Kidney (tissue), 14 donors: ENCODE measurements around the gene AKAP13. TPM values are rescaled to one million over a fixed set of nuclear protein-coding genes. Genes with fewer than 3 reads are reported as not detected.

ENCODE experiments used
- DNase-seq, 5 donors: peaks; one replicate each; pipeline ENCODE4 v3.0.0-alpha.2; 2013 to 2020
- FAIRE-seq: peaks from 2 replicates; lab custom pipeline; 2012; peaks lifted over from hg19 to GRCh38; lab: Jason Lieb, UNC
- H3K27ac ChIP-seq, 2 donors: one replicate each; pipeline ENCODE4 v1.7.0; 2013; ENCODE audit warnings: low read depth in 2 of 2, low read length in 2 of 2, inconsistent platforms in 1 of 2
- H3K27me3 ChIP-seq: one replicate; pipeline ENCODE4 v1.7.1; 2013; ENCODE audit warnings: low read length, inconsistent platforms; ENCODE audit not compliant: control insufficient read depth, insufficient read depth
- H3K36me3 ChIP-seq, 3 donors: one replicate each; pipeline versions ENCODE4 v1.7.0 to v1.7.1; 2013; ENCODE audit warnings: low read length in 3 of 3, control low read depth in 1 of 3, inconsistent platforms in 1 of 3; ENCODE audit not compliant: insufficient read depth in 3 of 3, control insufficient read depth in 2 of 3
- H3K4me1 ChIP-seq, 3 donors: one replicate each; pipeline versions ENCODE4 v1.7.0 to v1.7.1; 2013; ENCODE audit warnings: low read length in 3 of 3, inconsistent platforms in 1 of 3, low read depth in 1 of 3; ENCODE audit not compliant: control insufficient read depth in 2 of 3, insufficient read depth in 2 of 3
- H3K4me3 ChIP-seq, 3 donors: one replicate each; pipeline versions ENCODE4 v1.7.0 to v1.8.1; 2013; ENCODE audit warnings: low read length in 3 of 3, control low read depth in 1 of 3, inconsistent platforms in 1 of 3
- H3K9ac ChIP-seq, 3 donors: one replicate each; pipeline versions ENCODE4 v1.7.0 to v1.7.1; 2013; ENCODE audit warnings: low read length in 3 of 3, control low read depth in 1 of 3, inconsistent platforms in 1 of 3
- H3K9me3 ChIP-seq, 3 donors: one replicate each; pipeline versions ENCODE4 v1.7.0 to v1.7.1; 2013; ENCODE audit warnings: low read length in 3 of 3, control low read depth in 1 of 3, inconsistent platforms in 1 of 3; ENCODE audit not compliant: control insufficient read depth in 2 of 3, insufficient read depth in 1 of 3
- CTCF ChIP-seq: IDR thresholded peaks from 3 replicates; pipeline ENCODE4 v1.5.1; 2012; ENCODE audit warnings: mild to moderate bottlenecking, moderate library complexity, borderline replicate concordance; ENCODE audit not compliant: insufficient read depth; ENCODE audit errors: extremely low read depth
- intact Hi-C: fragments of 100-400 bp; cut with DNase I; formaldehyde crosslinking; loops from one replicate; pipeline ENCODE4 v1.11.1; 2022
- polyA plus RNA-seq: library from polyadenylated mRNA; stranded (reverse); fragments of 350-450 nt; fragmentation: Illumina TruSeq; extraction: RNeasy Lipid Tissue Mini Kit (QIAGEN cat#74804); gene quantifications from one replicate; pipeline ENCODE4 v1.2.3, GENCODE V29; 2014; ENCODE audit warnings: low read depth, low replicate concordance; ENCODE audit not compliant: insufficient read depth
- total RNA-seq: library from RNA; stranded (reverse); fragmentation: NEBNext Ultra II Directional; extraction: Animal tissue kit (Norgen Biotek cat#: 25700); gene quantifications from one replicate; pipeline ENCODE4 v1.2.1, GENCODE V29; 2021
- donor health status: control.
- donor health status: control.
- donor health status: control.
- donor health status: control.
- donor health status: control.
- donor health status: DM: yes; HTN: yes; CAD: no.
- donor health status: Normal renal cell carcinoma (clear cell type).

Gene AKAP13
- total and polyA plus RNA-seq, 2 donors from 2014 or later, result 18.8 to 174 TPM

- Histone ChIP-seq H3K4me1 (peaks cover 8 to 21% (median 8%) of the 10 kb centered on the region in 3 donors), H3K9me3 (no peaks in the 10 kb centered on the region), H3K27ac (peak overlapping the region; percentile 28 to 72), H3K36me3 (peaks cover 0 to 8% (median 0%) of the 10 kb centered on the region in 3 donors), H3K9ac (no peak overlapping the region), H3K27me3 (no peaks in the 10 kb centered on the region), H3K4me3 (peak overlapping the region in 2 of 3 donors; percentile 24 to 27)
- DNase-seq (peak in 2 of 5 donors; percentile 13 to 38), FAIRE-seq (no peak)
- TF ChIP-seq CTCF, result no peak
- intact Hi-C loops, result no loop called here
Measured at GRCh38 chr15:85706779-85707518, 326.5 kb downstream of the AKAP13 start.

GRCh38 chr15:85707519-85708338 lies 327.3 kb downstream of the AKAP13 start:
- H3K9me3 ChIP-seq, result no peaks in the 10 kb centered on the region
- DNase-seq (peak in 3 of 5 donors; percentile 55 to 85 (median 84)), FAIRE-seq (peak; percentile 33)
- intact Hi-C loops, result no loop called here
- no peaks in the 10 kb centered on the region for H3K27me3 ChIP-seq
- peaks cover 0 to 9% (median 0%) of the 10 kb centered on the region in 3 donors for H3K36me3 ChIP-seq
- peaks cover 5 to 17% (median 8%) of the 10 kb centered on the region in 3 donors for H3K4me1 ChIP-seq
- H3K9ac ChIP-seq, result peak overlapping the region in 2 of 3 donors; percentile 17 to 20
- peak overlapping the region; percentile 72 to 77 for H3K27ac ChIP-seq
- peak overlapping the region; percentile 17 to 27 (median 24) for H3K4me3 ChIP-seq
- peak; percentile 3 for TF ChIP-seq CTCF

GRCh38 chr15:85708402-85708941 lies 328.1 kb downstream of the AKAP13 start:
- no peaks in the 10 kb centered on the region for H3K27me3 ChIP-seq
- peak overlapping the region; percentile 47 to 72 for H3K27ac ChIP-seq
- no peak for FAIRE-seq
- H3K4me3 ChIP-seq, result no peak overlapping the region
- peaks cover 5 to 17% (median 8%) of the 10 kb centered on the region in 3 donors for H3K4me1 ChIP-seq
- H3K9ac ChIP-seq, result peak overlapping the region in 1 of 3 donors; percentile 20
- peak in 2 of 5 donors; percentile 52 to 62 for DNase-seq
- no peak for TF ChIP-seq CTCF
- no peaks in the 10 kb centered on the region for H3K9me3 ChIP-seq
- peaks cover 0 to 9% (median 0%) of the 10 kb centered on the region in 3 donors for H3K36me3 ChIP-seq
- intact Hi-C loops, result no loop called here
